Muscle layer of duodenum (tissue), 2 donors: ENCODE results near the gene KRT75.

ENCODE experiments used
- H3K27ac ChIP-seq: one replicate; pipeline ENCODE4 v1.7.0; 2013; ENCODE audit warnings: mild to moderate bottlenecking, low read length
- H3K27me3 ChIP-seq: one replicate; pipeline ENCODE4 v1.7.0; 2013; ENCODE audit warnings: low read depth, mild to moderate bottlenecking, control low read depth, low read length
- H3K36me3 ChIP-seq, 2 donors: one replicate each; pipeline ENCODE4 v1.7.0; 2013; ENCODE audit warnings: low read length in 2 of 2, control low read depth in 1 of 2, mild to moderate bottlenecking in 1 of 2; ENCODE audit not compliant: insufficient read depth in 2 of 2, control insufficient read depth in 1 of 2
- H3K4me1 ChIP-seq, 2 donors: one replicate each; pipeline ENCODE4 v1.7.0; 2013; ENCODE audit warnings: low read length in 2 of 2, mild to moderate bottlenecking in 2 of 2, control low read depth in 1 of 2, moderate library complexity in 1 of 2; ENCODE audit not compliant: insufficient read depth in 2 of 2, control insufficient read depth in 1 of 2
- H3K4me3 ChIP-seq, 2 donors: one replicate each; pipeline ENCODE4 v1.7.0; 2013; ENCODE audit warnings: low read length in 2 of 2, low read depth in 1 of 2, mild to moderate bottlenecking in 1 of 2
- H3K9me3 ChIP-seq, 2 donors: one replicate each; pipeline ENCODE4 v1.7.0; 2013; ENCODE audit warnings: low read length in 2 of 2, control low read depth in 1 of 2, mild to moderate bottlenecking in 1 of 2; ENCODE audit not compliant: control insufficient read depth in 1 of 2
- donor health status: healthy.

Gene KRT75

DNA sequence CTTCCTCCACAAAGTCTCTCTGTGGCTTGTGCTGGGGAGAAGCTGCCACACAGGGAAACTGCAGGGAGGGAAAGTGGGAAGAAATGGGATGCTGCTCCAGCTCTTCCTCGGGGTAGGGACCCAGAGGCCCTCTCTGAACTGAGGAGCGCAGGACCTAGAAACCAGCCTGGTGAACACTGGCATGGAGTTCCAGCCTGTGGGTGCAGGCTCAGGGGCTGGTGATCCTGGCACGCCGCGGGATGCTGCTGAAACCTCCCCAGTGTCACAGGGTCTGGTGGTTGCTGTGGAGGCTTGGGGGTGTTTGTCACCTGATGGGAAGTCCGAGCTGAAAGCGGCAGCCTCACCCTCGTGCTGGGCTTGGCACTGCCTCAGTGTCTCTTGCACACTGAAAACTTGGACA, 5.2 kb upstream of the KRT75 start:
- no peaks in the 10 kb centered on the region for H3K36me3 ChIP-seq
- peaks cover 0 to 11% of the 10 kb centered on the region in 2 donors for H3K4me1 ChIP-seq
- H3K4me3 ChIP-seq = no peak overlapping the region
- H3K9me3 ChIP-seq = no peaks in the 10 kb centered on the region
- no peak overlapping the region for H3K27ac ChIP-seq
- no peaks in the 10 kb centered on the region for H3K27me3 ChIP-seq

DNA sequence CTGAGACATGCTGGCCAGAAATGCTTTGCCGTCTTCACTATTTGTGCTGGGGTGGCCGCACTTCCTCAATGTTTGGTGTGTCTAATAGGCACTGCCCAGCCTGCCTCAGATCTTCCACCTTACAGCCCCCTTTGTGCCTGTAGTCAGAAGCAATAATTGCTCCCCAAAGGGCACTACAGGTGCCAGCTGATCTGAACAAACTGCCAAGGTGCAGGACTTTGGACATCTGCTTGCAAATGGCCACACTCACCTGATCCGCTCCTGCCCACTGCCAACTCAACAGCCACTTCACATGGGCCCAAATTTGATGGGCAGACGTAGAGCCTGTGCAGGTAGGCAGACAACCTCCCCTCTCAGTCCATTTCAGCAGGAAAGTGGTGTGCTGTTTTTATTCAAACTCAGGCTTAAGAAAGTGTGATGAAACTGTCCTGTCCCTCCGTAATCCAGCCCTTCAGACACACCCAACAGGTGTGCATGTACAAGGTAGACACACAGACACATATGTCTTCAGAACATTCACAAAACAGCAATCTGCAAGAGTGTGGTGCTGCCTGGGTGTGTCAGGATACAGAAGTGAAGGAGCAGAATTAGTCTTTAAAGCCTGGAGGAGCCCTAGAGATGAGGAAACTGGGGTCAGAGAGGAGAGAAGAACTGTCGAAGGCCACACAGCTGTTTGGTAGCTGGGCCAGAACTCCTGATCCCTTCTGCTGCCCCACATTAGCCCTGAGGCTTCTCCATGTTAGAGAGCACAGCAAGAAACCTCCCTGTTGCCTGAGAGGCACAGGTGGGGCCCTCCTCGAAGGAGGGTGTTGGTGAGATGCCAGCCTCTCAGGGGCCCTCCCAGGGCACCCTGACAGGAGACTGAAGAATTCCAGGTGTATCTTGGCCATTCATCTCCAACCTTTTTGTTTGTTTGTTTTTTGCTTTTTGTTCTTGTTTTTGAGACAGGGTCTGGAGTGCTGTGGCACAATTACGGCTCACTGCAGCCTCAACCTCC, 4.4 kb upstream of the KRT75 start:
- H3K4me3 ChIP-seq = no peak overlapping the region
- no peaks in the 10 kb centered on the region for H3K9me3 ChIP-seq
- peaks cover 0 to 11% of the 10 kb centered on the region in 2 donors for H3K4me1 ChIP-seq
- no peaks in the 10 kb centered on the region for H3K36me3 ChIP-seq
- H3K27ac ChIP-seq = no peak overlapping the region
- no peaks in the 10 kb centered on the region for H3K27me3 ChIP-seq

DNA sequence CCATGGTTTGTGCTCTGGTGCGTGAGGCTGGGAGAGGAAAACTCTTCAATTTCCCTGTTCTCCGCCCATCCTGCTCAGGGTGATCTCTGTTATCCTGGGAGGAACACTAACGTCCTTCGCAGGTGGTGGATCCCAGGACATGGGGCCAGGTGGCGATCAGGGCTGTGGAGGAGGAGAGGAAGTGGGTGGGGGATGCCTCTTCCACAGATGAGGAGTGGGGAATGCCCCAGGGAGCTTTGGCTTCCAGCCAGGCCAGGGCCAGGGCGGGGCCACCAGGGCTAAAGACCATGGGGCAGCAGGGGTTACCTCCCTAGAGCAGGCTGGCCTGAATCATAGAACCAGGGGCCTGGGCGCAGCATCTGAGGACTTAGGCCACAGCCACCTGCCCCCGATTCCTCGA, 3.3 kb upstream of the KRT75 start:
- H3K9me3 ChIP-seq = no peaks in the 10 kb centered on the region
- H3K4me1 ChIP-seq = peaks cover 0 to 11% of the 10 kb centered on the region in 2 donors
- no peaks in the 10 kb centered on the region for H3K27me3 ChIP-seq
- no peaks in the 10 kb centered on the region for H3K36me3 ChIP-seq
- H3K27ac ChIP-seq = no peak overlapping the region
- H3K4me3 ChIP-seq = no peak overlapping the region

DNA sequence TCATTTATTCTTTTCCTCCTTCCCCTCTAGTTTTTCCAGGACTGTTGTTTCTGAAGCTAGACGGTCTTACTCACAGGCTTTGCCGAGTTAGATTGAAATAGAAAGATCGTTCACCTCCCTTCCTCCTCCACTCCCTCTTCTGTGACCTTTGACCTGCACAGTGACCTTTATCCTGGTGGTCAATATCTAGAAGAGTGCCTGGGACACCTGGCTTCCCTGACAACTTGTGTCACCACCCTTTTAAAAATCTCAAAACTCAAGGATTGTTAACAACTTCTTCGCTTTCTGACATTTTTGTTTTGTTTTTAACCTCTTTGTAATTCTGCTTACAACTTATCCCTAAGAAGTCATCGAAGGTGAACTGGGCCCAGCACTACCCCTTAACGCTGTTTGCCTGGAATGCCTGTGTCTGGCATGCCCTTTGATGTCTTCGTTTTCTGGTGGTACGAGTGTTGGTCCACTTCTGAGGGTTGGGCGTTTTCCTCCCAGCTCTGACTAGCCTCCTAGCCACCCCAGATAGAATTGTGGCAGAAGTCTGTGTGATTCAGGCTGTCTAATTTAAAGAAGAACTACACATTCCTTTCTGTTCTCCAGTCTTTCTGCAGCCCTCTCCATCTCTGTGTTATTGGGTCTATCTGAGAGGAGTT, 2.8 kb upstream of the KRT75 start:
- Histone ChIP-seq H3K4me3 (no peak overlapping the region), H3K9me3 (no peaks in the 10 kb centered on the region), H3K27ac (no peak overlapping the region), H3K36me3 (no peaks in the 10 kb centered on the region), H3K4me1 (peaks cover 0 to 11% of the 10 kb centered on the region in 2 donors), H3K27me3 (no peaks in the 10 kb centered on the region)

DNA sequence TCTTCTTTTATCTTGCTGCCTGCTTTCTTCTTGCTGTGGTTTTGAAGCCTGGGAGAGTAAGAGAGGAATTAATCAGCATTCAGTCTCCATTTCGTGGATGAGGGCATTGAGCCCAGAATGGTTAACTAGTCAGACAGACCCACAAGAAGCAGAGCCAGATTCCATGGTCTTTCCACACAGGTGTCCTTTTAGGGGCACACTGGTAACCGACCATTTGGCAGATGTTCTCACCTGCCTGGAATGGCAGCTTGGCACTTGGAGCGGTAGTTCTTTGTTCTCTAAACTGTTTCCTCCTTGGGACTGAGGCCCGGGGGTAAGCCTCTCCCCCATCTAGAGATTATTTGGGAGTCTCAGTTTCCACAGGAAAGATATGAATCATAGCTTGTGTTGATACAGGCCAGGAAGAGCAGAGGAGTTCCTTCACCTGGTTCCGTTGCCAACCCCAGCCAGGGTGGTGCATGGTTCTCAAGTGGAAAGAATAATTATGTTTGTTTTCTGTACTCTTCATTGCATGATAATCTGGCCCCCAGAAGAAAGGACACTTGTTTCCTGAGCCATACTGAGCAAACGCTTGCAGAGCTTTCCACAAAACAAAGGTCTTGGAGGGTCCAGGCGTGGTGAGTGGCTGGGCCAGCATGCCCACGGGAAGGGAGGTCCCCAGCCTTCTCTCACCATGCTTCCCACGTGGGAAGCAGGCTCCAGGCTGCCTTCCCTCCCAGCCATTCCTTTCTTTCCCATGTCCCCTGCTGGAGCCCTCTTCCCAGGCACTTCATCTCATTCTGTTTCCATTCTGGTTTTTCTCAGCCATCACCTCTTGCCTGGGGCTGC, 2.0 kb upstream of the KRT75 start:
- peaks cover 0 to 11% of the 10 kb centered on the region in 2 donors for H3K4me1 ChIP-seq
- no peaks in the 10 kb centered on the region for H3K27me3 ChIP-seq
- H3K36me3 ChIP-seq = no peaks in the 10 kb centered on the region
- H3K27ac ChIP-seq = no peak overlapping the region
- H3K9me3 ChIP-seq = no peaks in the 10 kb centered on the region
- no peak overlapping the region for H3K4me3 ChIP-seq

DNA sequence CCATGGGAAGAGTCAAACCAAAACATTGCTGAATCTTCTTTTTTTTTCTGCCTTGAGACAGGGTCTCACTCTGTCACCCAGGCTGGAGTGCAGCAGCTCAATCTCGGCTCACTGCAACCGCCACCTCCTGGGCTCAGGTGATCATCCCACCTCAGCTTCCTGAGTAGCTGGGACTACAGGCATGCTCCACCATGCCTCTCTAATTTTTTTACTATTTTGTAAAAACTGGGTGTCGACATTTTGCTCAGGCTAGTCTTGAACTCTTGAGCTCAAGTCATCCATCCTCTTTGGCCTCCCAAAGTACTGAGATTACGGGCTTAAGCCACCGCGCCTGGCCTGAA, 1.5 kb upstream of the KRT75 start:
- Histone ChIP-seq H3K4me1 (peaks cover 0 to 11% of the 10 kb centered on the region in 2 donors), H3K27ac (no peak overlapping the region), H3K27me3 (no peaks in the 10 kb centered on the region)

DNA sequence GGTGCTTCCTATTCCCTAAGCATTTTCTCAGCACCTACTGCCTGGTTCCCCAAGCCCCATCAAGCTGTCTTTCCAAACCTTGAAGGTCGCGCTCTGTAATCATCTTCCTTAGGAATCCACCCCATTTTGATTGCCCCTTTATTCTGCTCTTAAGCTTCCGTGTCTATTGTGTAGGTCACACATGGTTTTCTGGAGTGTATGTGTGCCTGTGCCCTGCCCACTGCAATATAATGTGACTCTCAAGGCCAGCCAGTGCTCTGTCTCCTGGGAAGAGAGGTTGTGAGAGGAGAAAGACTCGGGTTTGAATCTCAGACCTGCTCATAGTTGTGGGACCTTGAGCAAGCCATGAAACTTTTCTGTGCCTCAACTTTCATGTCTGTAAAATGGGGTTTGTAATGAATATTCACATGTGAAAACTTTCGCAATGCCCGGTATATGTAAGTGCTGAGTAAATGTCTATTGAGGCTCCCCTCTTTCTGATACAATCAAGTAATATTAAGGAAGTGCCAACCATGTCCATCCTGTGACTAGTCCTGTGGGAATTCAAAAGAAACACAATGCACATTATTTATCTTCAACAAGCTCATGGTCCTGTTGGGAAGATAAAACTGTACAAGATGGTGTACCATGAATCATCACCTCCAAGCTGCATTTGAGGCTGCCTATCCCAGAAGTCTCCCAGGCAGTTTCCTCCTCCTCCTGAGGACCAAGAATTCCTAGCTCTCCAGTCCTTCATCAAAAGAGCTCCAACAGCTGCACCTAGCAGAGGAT, 774 bp upstream of the KRT75 start:
- Histone ChIP-seq H3K27me3 (no peaks in the 10 kb centered on the region), H3K27ac (no peak overlapping the region), H3K4me3 (no peak overlapping the region), H3K4me1 (peaks cover 0 to 11% of the 10 kb centered on the region in 2 donors), H3K9me3 (no peaks in the 10 kb centered on the region), H3K36me3 (no peaks in the 10 kb centered on the region)

More for the DNA sequence above, 1.5 kb upstream of the KRT75 start:
- no peak overlapping the region for H3K4me3 ChIP-seq
- H3K9me3 ChIP-seq = no peaks in the 10 kb centered on the region
- no peaks in the 10 kb centered on the region for H3K36me3 ChIP-seq

DNA sequence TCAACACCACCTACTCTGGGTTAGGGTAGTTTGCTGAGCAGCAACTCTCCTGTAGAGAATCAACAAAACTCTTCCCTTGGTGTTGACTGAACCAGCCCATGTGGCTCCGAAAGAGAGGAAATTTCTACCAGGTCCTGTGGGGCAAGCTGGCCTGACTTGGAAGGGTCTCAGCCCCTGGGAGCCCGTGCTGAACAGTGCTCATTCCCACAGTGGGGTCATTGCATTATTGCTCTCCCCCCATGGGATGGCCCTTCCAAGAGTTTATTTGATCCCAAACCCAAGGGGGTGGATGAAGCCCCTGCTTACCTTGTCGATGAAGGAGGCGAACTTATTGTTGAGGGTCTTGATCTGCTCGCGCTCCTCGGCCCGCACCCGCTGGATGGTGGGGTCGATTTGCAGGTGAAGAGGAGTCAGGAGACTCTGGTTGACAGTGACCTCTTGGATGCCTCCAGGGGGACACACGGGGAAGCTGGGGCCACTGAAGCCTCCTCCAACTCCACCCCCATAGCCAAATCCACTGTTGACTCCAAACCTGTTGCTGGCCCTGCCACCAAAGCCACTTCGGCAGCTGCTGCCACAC, 580 bp downstream of the KRT75 start:
- H3K4me1 ChIP-seq = peaks cover 0 to 11% of the 10 kb centered on the region in 2 donors

DNA sequence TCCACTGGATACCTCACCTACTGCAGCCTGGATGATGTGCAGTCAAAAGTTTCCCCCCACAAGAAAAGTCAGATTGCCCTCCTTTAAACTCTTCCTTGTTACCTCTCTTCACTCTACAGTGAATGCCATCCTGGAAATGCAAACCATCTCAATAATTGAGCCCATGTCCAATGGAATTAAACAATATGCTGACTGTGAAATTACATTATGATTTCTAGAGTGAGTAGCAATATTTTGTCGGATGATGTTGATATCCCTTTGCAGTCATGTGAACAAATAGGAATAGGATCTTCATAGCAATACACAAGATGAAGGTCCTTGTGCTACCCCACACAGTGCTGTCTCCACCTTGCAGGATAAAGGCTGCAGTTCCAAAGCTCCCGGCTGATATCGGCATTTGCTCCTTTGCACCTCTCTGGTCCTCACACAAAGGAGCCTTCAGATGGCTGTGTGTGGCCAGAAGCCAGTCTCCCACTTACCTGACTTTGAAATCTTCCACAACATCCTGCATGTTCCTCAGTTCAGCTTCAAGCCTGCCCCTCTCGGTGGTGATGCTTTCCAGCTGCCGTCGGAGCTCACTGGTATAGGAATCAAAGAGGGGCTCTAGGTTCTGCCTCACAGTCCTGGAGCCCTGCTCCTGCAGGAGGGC, 1.5 kb downstream of the KRT75 start:
- H3K27me3 ChIP-seq = no peaks in the 10 kb centered on the region
- no peaks in the 10 kb centered on the region for H3K36me3 ChIP-seq
- H3K4me1 ChIP-seq = peaks cover 0 to 11% of the 10 kb centered on the region in 2 donors
- no peak overlapping the region for H3K27ac ChIP-seq
- no peak overlapping the region for H3K4me3 ChIP-seq
- no peaks in the 10 kb centered on the region for H3K9me3 ChIP-seq

More for the DNA sequence above, 580 bp downstream of the KRT75 start:
- Histone ChIP-seq H3K27ac (no peak overlapping the region), H3K4me3 (no peak overlapping the region), H3K9me3 (no peaks in the 10 kb centered on the region), H3K27me3 (no peaks in the 10 kb centered on the region), H3K36me3 (no peaks in the 10 kb centered on the region)

DNA sequence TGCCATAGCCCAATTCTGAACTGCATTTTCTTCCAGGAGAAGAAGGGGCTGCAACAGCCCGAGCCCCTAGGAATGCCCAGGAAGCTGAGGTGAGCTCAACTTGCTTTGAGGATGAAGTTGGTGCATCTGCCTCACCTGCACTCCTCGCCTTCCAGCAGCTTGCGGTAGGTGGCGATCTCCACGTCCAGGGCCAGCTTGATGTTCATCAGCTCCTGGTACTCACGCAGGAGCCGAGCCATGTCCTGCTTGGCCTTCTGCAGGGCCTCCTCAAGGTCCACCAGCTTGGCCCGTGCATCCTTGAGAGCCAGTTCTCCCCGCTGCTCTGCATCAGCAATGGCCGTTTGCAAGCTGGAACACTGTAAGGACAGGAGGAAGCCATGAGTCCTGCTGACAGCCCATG, 6.0 kb downstream of the KRT75 start:
- Histone ChIP-seq H3K9me3 (no peaks in the 10 kb centered on the region), H3K27me3 (no peaks in the 10 kb centered on the region), H3K27ac (no peak overlapping the region), H3K4me1 (peaks cover 0 to 14% of the 10 kb centered on the region in 2 donors), H3K36me3 (no peaks in the 10 kb centered on the region), H3K4me3 (no peak overlapping the region)
